Kidney (tissue), 14 donors: Measurements from ENCODE around the gene PIBF1. TPM values are rescaled to one million over a fixed set of nuclear protein-coding genes. Genes with fewer than 3 reads are reported as not detected.

ENCODE experiments used
- DNase-seq, 5 donors: peaks; one replicate each; pipeline ENCODE4 v3.0.0-alpha.2; 2013 to 2020
- FAIRE-seq: peaks from 2 replicates; lab custom pipeline; 2012; peaks lifted over from hg19 to GRCh38; lab: Jason Lieb, UNC
- H3K27ac ChIP-seq, 2 donors: one replicate each; pipeline ENCODE4 v1.7.0; 2013; ENCODE audit warnings: low read depth in 2 of 2, low read length in 2 of 2, inconsistent platforms in 1 of 2
- H3K27me3 ChIP-seq: one replicate; pipeline ENCODE4 v1.7.1; 2013; ENCODE audit warnings: low read length, inconsistent platforms; ENCODE audit not compliant: control insufficient read depth, insufficient read depth
- H3K36me3 ChIP-seq, 3 donors: one replicate each; pipeline versions ENCODE4 v1.7.0 to v1.7.1; 2013; ENCODE audit warnings: low read length in 3 of 3, control low read depth in 1 of 3, inconsistent platforms in 1 of 3; ENCODE audit not compliant: insufficient read depth in 3 of 3, control insufficient read depth in 2 of 3
- H3K4me1 ChIP-seq, 3 donors: one replicate each; pipeline versions ENCODE4 v1.7.0 to v1.7.1; 2013; ENCODE audit warnings: low read length in 3 of 3, inconsistent platforms in 1 of 3, low read depth in 1 of 3; ENCODE audit not compliant: control insufficient read depth in 2 of 3, insufficient read depth in 2 of 3
- H3K4me3 ChIP-seq, 3 donors: one replicate each; pipeline versions ENCODE4 v1.7.0 to v1.8.1; 2013; ENCODE audit warnings: low read length in 3 of 3, control low read depth in 1 of 3, inconsistent platforms in 1 of 3
- H3K9ac ChIP-seq, 3 donors: one replicate each; pipeline versions ENCODE4 v1.7.0 to v1.7.1; 2013; ENCODE audit warnings: low read length in 3 of 3, control low read depth in 1 of 3, inconsistent platforms in 1 of 3
- H3K9me3 ChIP-seq, 3 donors: one replicate each; pipeline versions ENCODE4 v1.7.0 to v1.7.1; 2013; ENCODE audit warnings: low read length in 3 of 3, control low read depth in 1 of 3, inconsistent platforms in 1 of 3; ENCODE audit not compliant: control insufficient read depth in 2 of 3, insufficient read depth in 1 of 3
- CTCF ChIP-seq: IDR thresholded peaks from 3 replicates; pipeline ENCODE4 v1.5.1; 2012; ENCODE audit warnings: mild to moderate bottlenecking, moderate library complexity, borderline replicate concordance; ENCODE audit not compliant: insufficient read depth; ENCODE audit errors: extremely low read depth
- intact Hi-C: fragments of 100-400 bp; cut with DNase I; formaldehyde crosslinking; loops from one replicate; pipeline ENCODE4 v1.11.1; 2022
- polyA plus RNA-seq: library from polyadenylated mRNA; stranded (reverse); fragments of 350-450 nt; fragmentation: Illumina TruSeq; extraction: RNeasy Lipid Tissue Mini Kit (QIAGEN cat#74804); gene quantifications from one replicate; pipeline ENCODE4 v1.2.3, GENCODE V29; 2014; ENCODE audit warnings: low read depth, low replicate concordance; ENCODE audit not compliant: insufficient read depth
- total RNA-seq: library from RNA; stranded (reverse); fragmentation: NEBNext Ultra II Directional; extraction: Animal tissue kit (Norgen Biotek cat#: 25700); gene quantifications from one replicate; pipeline ENCODE4 v1.2.1, GENCODE V29; 2021
- donor health status: control.
- donor health status: control.
- donor health status: control.
- donor health status: control.
- donor health status: control.
- donor health status: DM: yes; HTN: yes; CAD: no.
- donor health status: Normal renal cell carcinoma (clear cell type).

PIBF1 gene
- total and polyA plus RNA-seq, 2 donors from 2014 or later, result 17.6 to 30.5 TPM

DNA sequence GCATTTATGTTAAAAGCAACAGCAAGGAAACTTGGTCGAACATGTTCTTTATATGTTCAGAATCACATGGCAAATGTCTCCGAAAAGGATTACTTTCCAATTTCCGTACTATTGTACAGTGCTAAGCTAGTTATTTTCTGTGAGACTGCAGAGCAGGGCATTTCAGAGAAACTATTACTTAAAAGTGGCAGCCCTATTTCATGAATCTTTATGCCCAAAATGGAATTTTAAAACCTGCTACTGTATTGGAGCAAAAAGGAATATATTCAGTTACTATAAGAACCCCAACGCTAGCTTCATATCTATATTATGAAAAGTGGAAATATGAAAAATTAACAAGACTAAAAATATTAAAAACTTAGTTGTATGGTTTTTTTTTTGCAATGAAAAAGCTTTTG lies 274.6 kb downstream of the PIBF1 start:
- H3K27ac ChIP-seq, result no peak overlapping the region
- DNase-seq (no peak), FAIRE-seq (no peak)
- H3K4me1 ChIP-seq, result peaks cover 0 to 7% (median 0%) of the 10 kb centered on the region in 3 donors
- H3K27me3 ChIP-seq, result peaks cover 5% of the 10 kb centered on the region
- no peak for TF ChIP-seq CTCF
- no peaks in the 10 kb centered on the region for H3K36me3 ChIP-seq
- no peak overlapping the region for H3K4me3 ChIP-seq
- no peak overlapping the region for H3K9ac ChIP-seq
- no peaks in the 10 kb centered on the region for H3K9me3 ChIP-seq
- intact Hi-C loops, result no loop called here

- H3K27ac ChIP-seq, result no peak overlapping the region
- intact Hi-C loops, result no loop called here
- no peaks in the 10 kb centered on the region for H3K9me3 ChIP-seq
- H3K4me1 ChIP-seq, result peaks cover 0 to 7% (median 0%) of the 10 kb centered on the region in 3 donors
- H3K27me3 ChIP-seq, result peaks cover 5% of the 10 kb centered on the region
- TF ChIP-seq CTCF, result no peak
- H3K9ac ChIP-seq, result no peak overlapping the region
- DNase-seq (no peak), FAIRE-seq (no peak)
- H3K4me3 ChIP-seq, result peak overlapping the region in 1 of 3 donors; percentile 86
- H3K36me3 ChIP-seq, result peaks cover 0 to 2% (median 0%) of the 10 kb centered on the region in 3 donors
These were observed 275.5 kb downstream of the PIBF1 start for GRCh38 chr13:73057284-73058063.

DNA sequence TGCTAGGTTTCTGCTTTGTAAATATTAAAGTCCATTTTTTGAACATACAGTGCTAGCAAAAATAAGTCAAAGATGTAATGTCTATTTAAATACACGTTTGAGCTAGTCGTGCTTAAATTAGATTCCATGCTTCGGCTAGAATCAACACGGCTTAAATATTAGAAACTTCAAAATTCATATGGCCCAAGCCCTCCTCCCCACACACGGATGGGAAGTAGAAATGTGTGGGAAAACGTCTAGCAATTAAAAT lies 276.1 kb downstream of the PIBF1 start:
- no peak for TF ChIP-seq CTCF
- intact Hi-C loops, result no loop called here
- peak overlapping the region in 1 of 3 donors; percentile 76 for H3K9ac ChIP-seq

More for the DNA sequence above, 276.1 kb downstream of the PIBF1 start:
- Histone ChIP-seq H3K36me3 (peaks cover 0 to 4% (median 0%) of the 10 kb centered on the region in 3 donors), H3K4me1 (peaks cover 0 to 7% (median 0%) of the 10 kb centered on the region in 3 donors), H3K27me3 (peaks cover 5% of the 10 kb centered on the region), H3K4me3 (peak overlapping the region in 2 of 3 donors; percentile 58 to 86), H3K9me3 (no peaks in the 10 kb centered on the region), H3K27ac (no peak overlapping the region)
- no peak for DNase-seq
- FAIRE-seq, result no peak
